ENCODE measurements around the gene ABHD2.

DNA sequence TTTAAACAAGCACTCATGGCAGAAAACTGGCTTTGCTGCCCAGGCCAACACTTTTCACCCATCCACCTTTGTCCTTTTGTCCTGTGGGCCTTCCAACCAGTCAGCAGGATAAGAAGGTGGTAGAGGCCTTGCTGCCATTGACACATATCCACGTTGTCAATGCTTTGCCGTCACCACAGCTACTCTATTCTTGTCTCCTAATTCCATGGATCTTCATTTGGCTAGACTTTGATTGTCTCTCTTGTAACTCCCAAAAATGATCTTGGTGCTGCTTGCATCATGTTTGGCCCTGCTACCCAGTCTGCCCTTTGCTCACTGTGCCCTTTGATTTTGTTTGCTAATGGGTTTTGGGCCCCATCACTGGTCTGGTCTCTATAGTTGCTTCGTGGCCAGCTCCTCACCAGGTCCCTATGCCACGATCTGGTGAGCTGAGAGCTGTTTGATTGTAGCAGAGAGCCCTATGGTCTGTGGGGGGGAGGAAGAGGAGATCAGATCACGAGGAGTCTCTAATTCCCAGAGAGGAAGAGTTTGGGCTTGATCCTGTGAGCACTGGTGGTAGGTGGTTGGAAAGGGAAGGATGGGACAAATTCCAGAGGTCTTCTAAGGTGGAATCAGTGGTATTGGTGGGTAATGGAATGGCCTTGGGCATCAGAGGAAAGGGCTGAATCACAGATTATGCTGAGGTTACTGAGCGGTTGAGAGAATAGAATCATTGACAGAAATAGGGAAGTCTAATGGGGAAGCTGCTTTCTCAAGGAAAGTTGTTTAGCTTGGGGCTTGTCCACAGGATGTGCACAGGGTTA, 40.3 kb downstream of the ABHD2 start:
- TF ChIP-seq, protein P1, sequence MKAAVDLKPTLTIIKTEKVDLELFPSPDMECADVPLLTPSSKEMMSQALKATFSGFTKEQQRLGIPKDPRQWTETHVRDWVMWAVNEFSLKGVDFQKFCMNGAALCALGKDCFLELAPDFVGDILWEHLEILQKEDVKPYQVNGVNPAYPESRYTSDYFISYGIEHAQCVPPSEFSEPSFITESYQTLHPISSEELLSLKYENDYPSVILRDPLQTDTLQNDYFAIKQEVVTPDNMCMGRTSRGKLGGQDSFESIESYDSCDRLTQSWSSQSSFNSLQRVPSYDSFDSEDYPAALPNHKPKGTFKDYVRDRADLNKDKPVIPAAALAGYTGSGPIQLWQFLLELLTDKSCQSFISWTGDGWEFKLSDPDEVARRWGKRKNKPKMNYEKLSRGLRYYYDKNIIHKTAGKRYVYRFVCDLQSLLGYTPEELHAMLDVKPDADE (IDR thresholded peaks at IDR 0.05) = no peak
- TF ChIP-seq, protein P2, sequence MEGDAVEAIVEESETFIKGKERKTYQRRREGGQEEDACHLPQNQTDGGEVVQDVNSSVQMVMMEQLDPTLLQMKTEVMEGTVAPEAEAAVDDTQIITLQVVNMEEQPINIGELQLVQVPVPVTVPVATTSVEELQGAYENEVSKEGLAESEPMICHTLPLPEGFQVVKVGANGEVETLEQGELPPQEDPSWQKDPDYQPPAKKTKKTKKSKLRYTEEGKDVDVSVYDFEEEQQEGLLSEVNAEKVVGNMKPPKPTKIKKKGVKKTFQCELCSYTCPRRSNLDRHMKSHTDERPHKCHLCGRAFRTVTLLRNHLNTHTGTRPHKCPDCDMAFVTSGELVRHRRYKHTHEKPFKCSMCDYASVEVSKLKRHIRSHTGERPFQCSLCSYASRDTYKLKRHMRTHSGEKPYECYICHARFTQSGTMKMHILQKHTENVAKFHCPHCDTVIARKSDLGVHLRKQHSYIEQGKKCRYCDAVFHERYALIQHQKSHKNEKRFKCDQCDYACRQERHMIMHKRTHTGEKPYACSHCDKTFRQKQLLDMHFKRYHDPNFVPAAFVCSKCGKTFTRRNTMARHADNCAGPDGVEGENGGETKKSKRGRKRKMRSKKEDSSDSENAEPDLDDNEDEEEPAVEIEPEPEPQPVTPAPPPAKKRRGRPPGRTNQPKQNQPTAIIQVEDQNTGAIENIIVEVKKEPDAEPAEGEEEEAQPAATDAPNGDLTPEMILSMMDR (conservative IDR thresholded peaks at IDR 0.05; ENCODE audit: low read depth in 2 of 2) = no peak
- TF ChIP-seq, protein P3, sequence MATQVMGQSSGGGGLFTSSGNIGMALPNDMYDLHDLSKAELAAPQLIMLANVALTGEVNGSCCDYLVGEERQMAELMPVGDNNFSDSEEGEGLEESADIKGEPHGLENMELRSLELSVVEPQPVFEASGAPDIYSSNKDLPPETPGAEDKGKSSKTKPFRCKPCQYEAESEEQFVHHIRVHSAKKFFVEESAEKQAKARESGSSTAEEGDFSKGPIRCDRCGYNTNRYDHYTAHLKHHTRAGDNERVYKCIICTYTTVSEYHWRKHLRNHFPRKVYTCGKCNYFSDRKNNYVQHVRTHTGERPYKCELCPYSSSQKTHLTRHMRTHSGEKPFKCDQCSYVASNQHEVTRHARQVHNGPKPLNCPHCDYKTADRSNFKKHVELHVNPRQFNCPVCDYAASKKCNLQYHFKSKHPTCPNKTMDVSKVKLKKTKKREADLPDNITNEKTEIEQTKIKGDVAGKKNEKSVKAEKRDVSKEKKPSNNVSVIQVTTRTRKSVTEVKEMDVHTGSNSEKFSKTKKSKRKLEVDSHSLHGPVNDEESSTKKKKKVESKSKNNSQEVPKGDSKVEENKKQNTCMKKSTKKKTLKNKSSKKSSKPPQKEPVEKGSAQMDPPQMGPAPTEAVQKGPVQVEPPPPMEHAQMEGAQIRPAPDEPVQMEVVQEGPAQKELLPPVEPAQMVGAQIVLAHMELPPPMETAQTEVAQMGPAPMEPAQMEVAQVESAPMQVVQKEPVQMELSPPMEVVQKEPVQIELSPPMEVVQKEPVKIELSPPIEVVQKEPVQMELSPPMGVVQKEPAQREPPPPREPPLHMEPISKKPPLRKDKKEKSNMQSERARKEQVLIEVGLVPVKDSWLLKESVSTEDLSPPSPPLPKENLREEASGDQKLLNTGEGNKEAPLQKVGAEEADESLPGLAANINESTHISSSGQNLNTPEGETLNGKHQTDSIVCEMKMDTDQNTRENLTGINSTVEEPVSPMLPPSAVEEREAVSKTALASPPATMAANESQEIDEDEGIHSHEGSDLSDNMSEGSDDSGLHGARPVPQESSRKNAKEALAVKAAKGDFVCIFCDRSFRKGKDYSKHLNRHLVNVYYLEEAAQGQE (IDR thresholded peaks at IDR 0.05; ENCODE audit: unreplicated experiment) = no peak
- TF ChIP-seq EZH2 (IDR thresholded peaks at IDR 0.05; ENCODE audit: low read depth, unreplicated experiment) (no peak), POLR2AphosphoS5 (IDR thresholded peaks at IDR 0.05; ENCODE audit: low read depth) (no peak), STAT1 (IDR thresholded peaks at IDR 0.05; ENCODE audit: unreplicated experiment) (no peak)

All from GM23338 (cell line).